Activated naive CD8-positive, alpha-beta T cell (primary cell): Measurements from ENCODE around the gene ERP29.
A peak's percentile ranks its signal among the peaks of the same experiment; 100 is the strongest.
"Not testable (repeated sequence)": the region's sequence is repeated elsewhere in the genome, so short reads cannot be mapped to it uniquely, and the experiment has no call there.

Experiments used
- H3K27ac Mint-ChIP-seq: one replicate; pipeline ENCODE4 v1.8.0; 2021; ENCODE audit warnings: mixed read lengths
- H3K27me3 Mint-ChIP-seq: one replicate; pipeline ENCODE4 v1.8.0; 2021; ENCODE audit warnings: mixed read lengths
- H3K36me3 Mint-ChIP-seq: one replicate; pipeline ENCODE4 v1.8.0; 2021; ENCODE audit warnings: mixed read lengths
- H3K4me1 Mint-ChIP-seq: one replicate; pipeline ENCODE4 v1.8.0; 2021; ENCODE audit warnings: low read depth, mixed read lengths
- H3K4me3 Mint-ChIP-seq: one replicate; pipeline ENCODE4 v1.8.0; 2021; ENCODE audit warnings: mild to moderate bottlenecking, mixed read lengths
- H3K9me3 Mint-ChIP-seq: one replicate; pipeline ENCODE4 v1.8.0; 2021; ENCODE audit warnings: low read depth, mixed read lengths

ERP29 gene

GRCh38 chr12:112013601-112014402 is 576 bp downstream of the ERP29 start:
- no peaks in the 10 kb centered on the region for H3K27me3 Mint-ChIP-seq
- peak overlapping the region; percentile 93 for H3K27ac Mint-ChIP-seq
- H3K4me1 Mint-ChIP-seq: peaks cover 63% of the 10 kb centered on the region
- H3K4me3 Mint-ChIP-seq: peak overlapping the region; percentile 97
- peaks cover 21% of the 10 kb centered on the region for H3K36me3 Mint-ChIP-seq
- peaks cover 5% of the 10 kb centered on the region for H3K9me3 Mint-ChIP-seq

GRCh38 chr12:112015938-112016337 is 2.7 kb downstream of the ERP29 start:
- peak overlapping the region; percentile 42 for H3K27ac Mint-ChIP-seq
- peaks cover 5% of the 10 kb centered on the region for H3K9me3 Mint-ChIP-seq
- H3K4me1 Mint-ChIP-seq: peaks cover 69% of the 10 kb centered on the region
- peak overlapping the region; percentile 59 for H3K4me3 Mint-ChIP-seq
- H3K36me3 Mint-ChIP-seq: peaks cover 18% of the 10 kb centered on the region
- H3K27me3 Mint-ChIP-seq: no peaks in the 10 kb centered on the region

- Mint-ChIP-seq H3K36me3 (peaks cover 12% of the 10 kb centered on the region), H3K27ac (peak overlapping the region; percentile 28), H3K9me3 (no peaks in the 10 kb centered on the region), H3K4me3 (no peak overlapping the region), H3K27me3 (no peaks in the 10 kb centered on the region), H3K4me1 (peaks cover 59% of the 10 kb centered on the region)
Observed at GRCh38 chr12:112017041-112017440, 3.8 kb downstream of the ERP29 start.

GRCh38 chr12:112018571-112019237 is 5.5 kb downstream of the ERP29 start:
- H3K4me3 Mint-ChIP-seq: no peak overlapping the region
- H3K27ac Mint-ChIP-seq: peak overlapping the region; percentile 75
- no peaks in the 10 kb centered on the region for H3K27me3 Mint-ChIP-seq
- H3K4me1 Mint-ChIP-seq: peaks cover 55% of the 10 kb centered on the region
- peaks cover 17% of the 10 kb centered on the region for H3K36me3 Mint-ChIP-seq
- no peaks in the 10 kb centered on the region for H3K9me3 Mint-ChIP-seq

- H3K27me3 Mint-ChIP-seq: no peaks in the 10 kb centered on the region
- H3K9me3 Mint-ChIP-seq: no peaks in the 10 kb centered on the region
- H3K4me1 Mint-ChIP-seq: peaks cover 46% of the 10 kb centered on the region
- H3K36me3 Mint-ChIP-seq: peaks cover 12% of the 10 kb centered on the region
- no peak overlapping the region for H3K4me3 Mint-ChIP-seq
- peak overlapping the region; percentile 47 for H3K27ac Mint-ChIP-seq
Observed at GRCh38 chr12:112020947-112021457, 7.8 kb downstream of the ERP29 start.

- H3K27me3 Mint-ChIP-seq: no peaks in the 10 kb centered on the region
- no peaks in the 10 kb centered on the region for H3K9me3 Mint-ChIP-seq
- H3K36me3 Mint-ChIP-seq: peaks cover 8% of the 10 kb centered on the region
- peaks cover 43% of the 10 kb centered on the region for H3K4me1 Mint-ChIP-seq
- H3K4me3 Mint-ChIP-seq: no peak overlapping the region
- peak overlapping the region; percentile 66 for H3K27ac Mint-ChIP-seq
Observed at GRCh38 chr12:112022241-112023016, 9.2 kb downstream of the ERP29 start.

- Mint-ChIP-seq H3K27ac (no peak overlapping the region), H3K27me3 (no peaks in the 10 kb centered on the region), H3K4me3 (no peak overlapping the region), H3K36me3 (peaks cover 9% of the 10 kb centered on the region), H3K9me3 (no peaks in the 10 kb centered on the region), H3K4me1 (peaks cover 36% of the 10 kb centered on the region)
Observed at GRCh38 chr12:112023759-112024396, 10.7 kb downstream of the ERP29 start.

GRCh38 chr12:112025808-112026375 is 12.7 kb downstream of the ERP29 start:
- no peaks in the 10 kb centered on the region for H3K27me3 Mint-ChIP-seq
- H3K36me3 Mint-ChIP-seq: peaks cover 9% of the 10 kb centered on the region
- peaks cover 24% of the 10 kb centered on the region for H3K4me1 Mint-ChIP-seq
- no peak overlapping the region for H3K4me3 Mint-ChIP-seq
- no peaks in the 10 kb centered on the region for H3K9me3 Mint-ChIP-seq
- H3K27ac Mint-ChIP-seq: peak overlapping the region; percentile 86

- Mint-ChIP-seq H3K27ac (peak overlapping the region; percentile 12), H3K36me3 (peaks cover 8% of the 10 kb centered on the region), H3K4me3 (no peak overlapping the region), H3K4me1 (peaks cover 23% of the 10 kb centered on the region), H3K9me3 (no peaks in the 10 kb centered on the region), H3K27me3 (no peaks in the 10 kb centered on the region)
Observed at GRCh38 chr12:112029301-112029700, 16.1 kb downstream of the ERP29 start.

GRCh38 chr12:112031472-112031871 is 18.2 kb downstream of the ERP29 start:
- H3K27ac Mint-ChIP-seq: peak overlapping the region; percentile 7
- H3K36me3 Mint-ChIP-seq: peaks cover 8% of the 10 kb centered on the region
- no peaks in the 10 kb centered on the region for H3K9me3 Mint-ChIP-seq
- no peak overlapping the region for H3K4me3 Mint-ChIP-seq
- H3K27me3 Mint-ChIP-seq: no peaks in the 10 kb centered on the region
- H3K4me1 Mint-ChIP-seq: peaks cover 12% of the 10 kb centered on the region

- no peaks in the 10 kb centered on the region for H3K9me3 Mint-ChIP-seq
- peaks cover 8% of the 10 kb centered on the region for H3K36me3 Mint-ChIP-seq
- peaks cover 8% of the 10 kb centered on the region for H3K4me1 Mint-ChIP-seq
- H3K27ac Mint-ChIP-seq: no peak overlapping the region
- no peak overlapping the region for H3K4me3 Mint-ChIP-seq
- no peaks in the 10 kb centered on the region for H3K27me3 Mint-ChIP-seq
Observed at GRCh38 chr12:112032292-112032691, 19.1 kb downstream of the ERP29 start.

- Mint-ChIP-seq H3K27ac (peak overlapping the region; percentile 16), H3K4me3 (no peak overlapping the region), H3K27me3 (no peaks in the 10 kb centered on the region), H3K4me1 (no peaks in the 10 kb centered on the region), H3K9me3 (no peaks in the 10 kb centered on the region), H3K36me3 (peaks cover 16% of the 10 kb centered on the region)
Observed at GRCh38 chr12:112035219-112035785, 22.1 kb downstream of the ERP29 start.

GRCh38 chr12:112036614-112037013 is 23.4 kb downstream of the ERP29 start:
- H3K27ac Mint-ChIP-seq, H3K4me1 Mint-ChIP-seq, H3K27me3 Mint-ChIP-seq, H3K4me3 Mint-ChIP-seq, H3K9me3 Mint-ChIP-seq: not testable (repeated sequence)
- H3K36me3 Mint-ChIP-seq: peaks cover 16% of the 10 kb centered on the region

- Mint-ChIP-seq H3K9me3 (no peaks in the 10 kb centered on the region), H3K4me3 (no peak overlapping the region), H3K36me3 (peaks cover 9% of the 10 kb centered on the region), H3K27ac (no peak overlapping the region), H3K27me3 (no peaks in the 10 kb centered on the region), H3K4me1 (peaks cover 2% of the 10 kb centered on the region)
Observed at GRCh38 chr12:112046003-112046402, 32.8 kb downstream of the ERP29 start.
